Keratinocyte (primary cell): ENCODE data around the gene CEACAM21. TPM values are rescaled to one million over a fixed set of nuclear protein-coding genes. Genes with fewer than 3 reads are reported as not detected.

Experiments used
- DNase-seq: peaks from one replicate; pipeline ENCODE4 v3.0.0-alpha.2; 2011; ENCODE audit warnings: low read depth, missing footprints, low spot score
- FAIRE-seq: peaks from 2 replicates; lab custom pipeline; 2011; peaks lifted over from hg19 to GRCh38; lab: Jason Lieb, UNC
- H2AFZ ChIP-seq: 2 replicates; pipeline ENCODE4 v1.6.0; 2012; ENCODE audit warnings: low read length, control low read depth, inconsistent platforms; ENCODE audit not compliant: control insufficient read depth
- H3K27ac ChIP-seq: 2 replicates; pipeline ENCODE4 v1.5.1; 2011; ENCODE audit warnings: low read length; ENCODE audit not compliant: control insufficient read depth, insufficient read depth
- H3K27me3 ChIP-seq: 3 replicates; pipeline ENCODE4 v1.6.0; 2011; ENCODE audit warnings: low read length; ENCODE audit not compliant: control insufficient read depth, insufficient read depth; ENCODE audit errors: extremely low read depth
- H3K36me3 ChIP-seq, 2 experiments: 2 replicates in 1 of 2; 3 replicates in 1 of 2; pipeline ENCODE4 v1.5.1; 2011; ENCODE audit warnings: low read length in 2 of 2, mild to moderate bottlenecking in 1 of 2; ENCODE audit not compliant: control insufficient read depth in 2 of 2, insufficient read depth in 2 of 2; ENCODE audit errors: extremely low read depth in 1 of 2
- H3K4me1 ChIP-seq: 3 replicates; pipeline ENCODE4 v1.5.1; 2011; ENCODE audit warnings: low read length; ENCODE audit not compliant: control insufficient read depth, insufficient read depth; ENCODE audit errors: extremely low read depth
- H3K4me2 ChIP-seq: 3 replicates; pipeline ENCODE4 v1.6.0; 2011; ENCODE audit warnings: low read depth, low read length; ENCODE audit not compliant: control insufficient read depth, insufficient read depth; ENCODE audit errors: extremely low read depth
- H3K4me3 ChIP-seq, 3 experiments: fragments of 200-600 bp in 1 of 3; sonication (generic) in 1 of 3; 2 replicates in 2 of 3; 3 replicates in 1 of 3; pipeline ENCODE4 v1.5.1; 2011 to 2016; ENCODE audit warnings: low read length in 3 of 3, mild to moderate bottlenecking in 3 of 3, control low read depth in 2 of 3, inconsistent platforms in 1 of 3, low read depth in 1 of 3, mixed read lengths in 1 of 3, mixed run types in 1 of 3, moderate library complexity in 1 of 3; ENCODE audit not compliant: control insufficient read depth in 2 of 3, insufficient read depth in 2 of 3; ENCODE audit errors: extremely low read depth in 1 of 3
- H3K79me2 ChIP-seq: 2 replicates; pipeline ENCODE4 v1.6.0; 2012; ENCODE audit warnings: low read length; ENCODE audit not compliant: control insufficient read depth, insufficient read depth
- H3K9ac ChIP-seq: 3 replicates; pipeline ENCODE4 v1.6.0; 2011; ENCODE audit warnings: low read length; ENCODE audit not compliant: control insufficient read depth, insufficient read depth; ENCODE audit errors: extremely low read depth
- H3K9me1 ChIP-seq: 3 replicates; pipeline ENCODE4 v1.6.0; 2011; ENCODE audit warnings: low read length; ENCODE audit not compliant: control insufficient read depth, insufficient read depth; ENCODE audit errors: extremely low read depth
- H3K9me3 ChIP-seq: 2 replicates; pipeline ENCODE4 v1.5.1; 2012; ENCODE audit warnings: low read depth, low read length; ENCODE audit not compliant: control insufficient read depth
- H4K20me1 ChIP-seq: 3 replicates; pipeline ENCODE4 v1.6.0; 2011; ENCODE audit warnings: low read length; ENCODE audit not compliant: control insufficient read depth, insufficient read depth; ENCODE audit errors: extremely low read depth
- CTCF ChIP-seq, 3 experiments: IDR thresholded peaks in 1 of 3; conservative IDR thresholded peaks in 1 of 3; optimal IDR thresholded peaks in 1 of 3; 2 replicates in 2 of 3; 3 replicates in 1 of 3; pipeline versions ENCODE3 to v1.5.1; 2011; ENCODE audit warnings: low read length in 3 of 3, mild to moderate bottlenecking in 3 of 3, moderate library complexity in 2 of 3, control low read depth in 1 of 3, inconsistent platforms in 1 of 3; ENCODE audit not compliant: insufficient read depth in 2 of 3; ENCODE audit errors: extremely low read depth in 1 of 3
- EZH2 ChIP-seq: IDR thresholded peaks from one replicate; pipeline ENCODE4 v1.6.1; 2012; ENCODE audit warnings: inconsistent platforms, mild to moderate bottlenecking, low read length, moderate library complexity
- dilution Hi-C: fragments of 300-500 bp; cut with MboI; formaldehyde crosslinking; loops from one replicate; pipeline ENCODE4 v1.7.0; 2020; ENCODE audit warnings: low sequenced_read_pairs; ENCODE audit not compliant: extremely low pct_ligation_motif_present
- polyA plus RNA-seq, 5 experiments: library from polyadenylated mRNA; depleted of rRNA in 3 of 5; stranded (reverse) in 3 of 5; stranded (forward) in 1 of 5; unstranded in 1 of 5; fragments of >200 nt; gene quantifications; 1 replicate in 1 of 5; 2 replicates in 3 of 5; 3 replicates in 1 of 5; pipeline versions ENCODE4 v1.2.1 to v1.2.3, GENCODE V29; 2011 to 2012; ENCODE audit warnings: missing spikeins in 2 of 5, low read depth in 1 of 5, low replicate concordance in 1 of 5

CEACAM21 gene
- polyA plus RNA-seq, 1 donor (not counting 4 experiments of a cell fraction or from before 2014, with no cell fraction given), result not detected

DNA sequence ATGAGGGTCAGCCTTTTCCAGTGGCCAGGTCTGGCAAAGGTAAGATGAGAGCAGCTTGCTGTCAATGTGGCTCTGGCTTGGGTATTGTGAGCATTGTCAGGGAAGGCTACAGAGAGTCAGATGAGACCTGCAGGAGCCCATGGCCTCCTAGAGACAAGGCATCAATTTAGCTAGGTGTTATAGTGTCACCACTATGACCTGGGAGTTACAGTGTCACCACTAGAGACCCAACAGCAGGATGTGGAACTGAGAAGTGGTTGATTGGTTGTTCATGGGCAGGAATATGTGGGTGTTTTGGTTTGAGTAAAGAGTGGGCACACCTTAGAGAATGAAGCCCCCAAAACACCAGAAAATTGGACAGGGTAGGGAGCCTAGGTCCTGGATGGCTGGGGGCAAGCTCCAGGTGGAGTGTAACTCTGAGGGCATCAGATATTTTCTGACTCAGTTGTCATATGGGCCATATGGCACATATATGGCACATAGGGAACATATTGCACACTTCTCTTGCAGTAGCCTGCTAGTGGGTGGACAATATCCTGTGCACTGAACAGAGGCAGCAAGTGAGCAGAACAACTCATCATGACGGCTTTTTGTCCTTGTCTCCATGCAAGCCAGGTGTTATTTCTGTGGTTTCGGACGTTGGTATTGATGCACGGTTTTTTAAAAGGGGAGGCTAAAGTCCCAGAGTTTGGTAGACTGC lies 46.3 kb upstream of the CEACAM21 start:
- no peak for TF ChIP-seq CTCF (optimal IDR thresholded peaks at IDR 0.05 in 1 of 3, IDR thresholded peaks at IDR 0.05 in 1 of 3, conservative IDR thresholded peaks at IDR 0.05 in 1 of 3; ENCODE audit: extremely low read depth in 1 of 3, insufficient read depth in 2 of 3, low read length in 3 of 3)
- no peak for TF ChIP-seq EZH2
- no peak overlapping the region for H2AFZ ChIP-seq
- H3K27me3 ChIP-seq, result no peaks in the 10 kb centered on the region
- H4K20me1 ChIP-seq, result no peaks in the 10 kb centered on the region
- FAIRE-seq (no peak), DNase-seq (no peak)
- H3K9me3 ChIP-seq, result no peaks in the 10 kb centered on the region
- H3K9ac ChIP-seq, result no peak overlapping the region
- no peaks in the 10 kb centered on the region for H3K79me2 ChIP-seq
- no peak overlapping the region for H3K4me3 ChIP-seq
- H3K27ac ChIP-seq, result no peak overlapping the region
- dilution Hi-C loops, result no loop called here
- no peak overlapping the region for H3K4me2 ChIP-seq
- no peaks in the 10 kb centered on the region for H3K9me1 ChIP-seq
- H3K4me1 ChIP-seq, result no peaks in the 10 kb centered on the region
- no peaks in the 10 kb centered on the region for H3K36me3 ChIP-seq

- TF ChIP-seq CTCF (optimal IDR thresholded peaks at IDR 0.05 in 1 of 3, IDR thresholded peaks at IDR 0.05 in 1 of 3, conservative IDR thresholded peaks at IDR 0.05 in 1 of 3; ENCODE audit: extremely low read depth in 1 of 3, insufficient read depth in 2 of 3, low read length in 3 of 3) (no peak), EZH2 (no peak)
- Histone ChIP-seq H2AFZ (no peak overlapping the region), H3K9ac (no peak overlapping the region), H3K79me2 (no peaks in the 10 kb centered on the region), H3K9me1 (no peaks in the 10 kb centered on the region), H3K9me3 (no peaks in the 10 kb centered on the region), H3K4me1 (no peaks in the 10 kb centered on the region), H3K4me2 (no peak overlapping the region), H4K20me1 (no peaks in the 10 kb centered on the region), H3K4me3 (no peak overlapping the region), H3K36me3 (no peaks in the 10 kb centered on the region), H3K27me3 (no peaks in the 10 kb centered on the region), H3K27ac (no peak overlapping the region)
- DNase-seq (no peak), FAIRE-seq (no peak)
- dilution Hi-C loops, result no loop called here
These were observed 45.8 kb upstream of the CEACAM21 start for GRCh38 chr19:41530184-41530534.
